H1 (cell line): ENCODE results near the gene PIP5K1C. TPM values are rescaled to one million over a fixed set of nuclear protein-coding genes. Genes with fewer than 3 reads are reported as not detected.

Source experiments
- CHD7 ChIP-seq: fragments of 300-600 bp; sonication (generic); IDR thresholded peaks from 2 replicates; pipeline ENCODE4 v1.7.1; 2012; ENCODE audit warnings: low read length, moderate library complexity, mild to moderate bottlenecking, inconsistent platforms; ENCODE audit not compliant: insufficient replicate concordance
- CTCF ChIP-seq, 3 experiments: IDR thresholded peaks; 1 replicate in 2 of 3; 2 replicates in 1 of 3; pipeline versions ENCODE4 v1.5.1 to v1.6.1; 2011; ENCODE audit warnings: low read length in 3 of 3, mild to moderate bottlenecking in 3 of 3, inconsistent platforms in 2 of 3, low read depth in 1 of 3, moderate library complexity in 1 of 3; ENCODE audit not compliant: insufficient read depth in 1 of 3; ENCODE audit errors: control extremely low read depth in 1 of 3
- SIX5 ChIP-seq: IDR thresholded peaks from 2 replicates; pipeline ENCODE4 v1.6.1; 2011; ENCODE audit warnings: mild to moderate bottlenecking, low read depth, low read length
- USF2 ChIP-seq: IDR thresholded peaks from 2 replicates; pipeline ENCODE4 v1.6.1; 2011; ENCODE audit warnings: low read length, improper control_type of control experiment
- polyA plus RNA-seq, 7 experiments: library from polyadenylated mRNA; depleted of rRNA in 3 of 7; stranded (reverse) in 5 of 7; unstranded in 2 of 7; fragments of >200 nt in 5 of 7; fragments of 200-250 nt in 2 of 7; gene quantifications; 1 replicate in 5 of 7; 2 replicates in 1 of 7; 4 replicates in 1 of 7; pipeline versions ENCODE4 v1.2.1 to v1.2.3, GENCODE V29; 2011 to 2013; ENCODE audit warnings: missing spikeins in 2 of 7, mixed read lengths in 2 of 7
- total RNA-seq: library from RNA; stranded (reverse); fragmentation: NEBNext Ultra II Directional; extraction: Animal tissue kit (Norgen Biotek cat#: 25700); gene quantifications from 2 replicates; pipeline ENCODE4 v1.2.1, GENCODE V29; 2021

The PIP5K1C gene
- total and polyA plus RNA-seq, 2 of the 8 experiments (the other 6 are each of a cell fraction or from before 2014, with no cell fraction given), result 10.6 to 32.9 TPM

GRCh38 chr19:3608750-3609322 is 91.4 kb downstream of the PIP5K1C start (continued):
- no peak for TF ChIP-seq USF2
- no peak for TF ChIP-seq SIX5
- no peak for TF ChIP-seq CHD7
- no peak for TF ChIP-seq CTCF (IDR thresholded peaks at IDR 0.05; ENCODE audit: control extremely low read depth in 1 of 3, insufficient read depth in 1 of 3, low read depth in 1 of 3, low read length in 3 of 3)
- TF ChIP-seq, all 59 proteins: peak for 0
